WTC11 (cell line): Measurements from ENCODE around the gene RNF215.

Source experiments
- ATF1 ChIP-seq: sonication (generic); formaldehyde crosslinking; IDR thresholded peaks from 2 replicates; pipeline ENCODE4 v1.8.1; 2023; ENCODE audit warnings: mild to moderate bottlenecking, moderate library complexity, missing genetic modification reagents
- ATF2 ChIP-seq: sonication (generic); formaldehyde crosslinking; IDR thresholded peaks from 2 replicates; pipeline ENCODE4 v1.8.1; 2022; ENCODE audit warnings: low read depth, missing genetic modification reagents, borderline replicate concordance
- CTCF ChIP-seq: fragments of 200-600 bp; IDR thresholded peaks from 2 replicates; pipeline ENCODE4 v1.8.0; 2022; ENCODE audit warnings: antibody characterized with exemption
- ELF4 ChIP-seq: sonication (generic); formaldehyde crosslinking; IDR thresholded peaks from 2 replicates; pipeline ENCODE4 v1.8.1; 2022; ENCODE audit warnings: low read depth, mild to moderate bottlenecking, moderate library complexity, missing genetic modification reagents
- FOXJ3 ChIP-seq: sonication (generic); formaldehyde crosslinking; IDR thresholded peaks from 2 replicates; pipeline ENCODE4 v1.9.0; 2021; ENCODE audit warnings: missing genetic modification reagents, mild to moderate bottlenecking, borderline replicate concordance
- MAX ChIP-seq: sonication (generic); formaldehyde crosslinking; IDR thresholded peaks from 2 replicates; pipeline ENCODE4 v1.8.0; 2022; ENCODE audit warnings: mild to moderate bottlenecking, missing genetic modification reagents
- NFATC4 ChIP-seq: fragments of 250-450 bp; sonication (Bioruptor Pico); IDR thresholded peaks from 2 replicates; pipeline ENCODE4 v1.9.0; 2021; ENCODE audit warnings: mild to moderate bottlenecking
- NFYB ChIP-seq: sonication (generic); formaldehyde crosslinking; conservative IDR thresholded peaks from 2 replicates; pipeline ENCODE4 v1.8.0; 2022; ENCODE audit warnings: low read depth, missing genetic modification reagents
- TEAD1 ChIP-seq: sonication (generic); formaldehyde crosslinking; IDR thresholded peaks from 2 replicates; pipeline ENCODE4 v1.8.0; 2022; ENCODE audit warnings: mild to moderate bottlenecking, missing genetic modification reagents
- TEAD4 ChIP-seq: sonication (generic); formaldehyde crosslinking; IDR thresholded peaks from 2 replicates; pipeline ENCODE4 v1.8.0; 2022; ENCODE audit warnings: mild to moderate bottlenecking, missing genetic modification reagents
- USF2 ChIP-seq: sonication (generic); formaldehyde crosslinking; IDR thresholded peaks from 2 replicates; pipeline ENCODE4 v1.8.1; 2023; ENCODE audit warnings: mild to moderate bottlenecking, missing genetic modification reagents, moderate library complexity
- ZNF121 ChIP-seq: sonication (generic); formaldehyde crosslinking; IDR thresholded peaks from 2 replicates; pipeline ENCODE4 v1.8.0; 2023; ENCODE audit warnings: missing genetic modification reagents

GRCh38 chr22:30393322-30393680 is 6.1 kb upstream of the RNF215 start:
- TF ChIP-seq ATF1 (no peak), ZNF121 (no peak), NFYB (no peak), CTCF (no peak), ATF2 (CRISPR knock-in tag) (no peak), NFATC4 (no peak), USF2 (CRISPR knock-in tag) (no peak), FOXJ3 (no peak), ELF4 (CRISPR knock-in tag) (no peak), TEAD1 (CRISPR knock-in tag) (no peak), TEAD4 (no peak), MAX (CRISPR knock-in tag) (no peak)
